CD4-positive, alpha-beta T cell treated with Interferon alpha-2 for 1 hour (primary cell): Measurements from ENCODE around the gene CSKMT.
"Not testable (repeated sequence)": the region's sequence is repeated elsewhere in the genome, so short reads cannot be mapped to it uniquely, and the experiment has no call there.

Experiments
- DNase-seq, 2 donors: peaks; one replicate each; pipeline ENCODE4 v3.0.0-alpha.2; 2020 to 2022

Gene CSKMT, protein sequence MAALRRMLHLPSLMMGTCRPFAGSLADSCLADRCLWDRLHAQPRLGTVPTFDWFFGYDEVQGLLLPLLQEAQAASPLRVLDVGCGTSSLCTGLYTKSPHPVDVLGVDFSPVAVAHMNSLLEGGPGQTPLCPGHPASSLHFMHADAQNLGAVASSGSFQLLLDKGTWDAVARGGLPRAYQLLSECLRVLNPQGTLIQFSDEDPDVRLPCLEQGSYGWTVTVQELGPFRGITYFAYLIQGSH

GRCh38 chr11:62665075-62665598 is at the start of gene CSKMT, which contains the start of gene C11orf98:
CSKMT (plus strand) TSS chr11:62665312; CDS start chr11:62665880, 568 bp downstream.
C11orf98 (minus strand) TSS chr11:62665210; CDS start chr11:62665169, 41 bp downstream.
- DNase-seq, result peak; percentile 93 to 97

DNA sequence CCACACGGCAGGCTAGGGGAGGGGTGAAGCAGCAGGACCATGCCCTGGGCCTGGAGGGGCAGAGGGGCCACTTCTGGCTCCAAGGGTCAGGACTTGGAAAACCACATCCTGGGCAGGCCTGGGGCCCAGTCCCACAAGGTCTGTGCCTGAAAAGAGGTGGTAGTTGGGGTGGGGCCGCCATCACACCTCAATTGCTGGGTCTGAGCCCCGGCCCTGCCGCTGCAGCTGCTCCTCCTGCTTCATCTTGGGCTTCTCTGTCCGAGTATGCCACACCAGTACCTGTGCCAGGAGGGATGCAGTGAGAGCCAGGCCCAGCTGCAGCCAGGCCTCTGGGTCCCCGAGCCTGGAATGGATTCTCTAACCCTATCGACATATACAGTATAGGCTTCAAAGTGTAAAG is 49.6 kb upstream of the CSKMT start:
- no peak for DNase-seq

DNA sequence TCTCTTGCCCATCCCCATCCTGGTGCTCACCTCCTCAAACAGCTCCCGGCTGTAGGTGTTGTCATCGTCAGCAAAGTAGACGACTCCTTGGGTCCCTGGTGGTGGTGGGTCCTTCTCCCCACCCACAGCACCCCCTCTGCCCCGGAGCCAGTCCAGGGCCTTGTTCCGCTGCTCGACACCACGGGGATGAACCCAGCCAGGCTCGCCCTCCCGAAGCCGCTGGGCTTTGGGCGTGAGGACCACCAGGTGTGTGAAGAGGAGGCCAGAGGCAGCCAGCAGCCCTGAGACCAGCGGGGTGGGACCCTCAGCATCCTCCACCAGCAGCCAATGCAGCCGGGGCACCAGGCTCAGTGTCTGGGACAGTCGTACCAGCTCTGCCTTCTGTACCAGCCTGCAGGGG is 48.2 kb upstream of the CSKMT start:
- not testable (repeated sequence) for DNase-seq

DNA sequence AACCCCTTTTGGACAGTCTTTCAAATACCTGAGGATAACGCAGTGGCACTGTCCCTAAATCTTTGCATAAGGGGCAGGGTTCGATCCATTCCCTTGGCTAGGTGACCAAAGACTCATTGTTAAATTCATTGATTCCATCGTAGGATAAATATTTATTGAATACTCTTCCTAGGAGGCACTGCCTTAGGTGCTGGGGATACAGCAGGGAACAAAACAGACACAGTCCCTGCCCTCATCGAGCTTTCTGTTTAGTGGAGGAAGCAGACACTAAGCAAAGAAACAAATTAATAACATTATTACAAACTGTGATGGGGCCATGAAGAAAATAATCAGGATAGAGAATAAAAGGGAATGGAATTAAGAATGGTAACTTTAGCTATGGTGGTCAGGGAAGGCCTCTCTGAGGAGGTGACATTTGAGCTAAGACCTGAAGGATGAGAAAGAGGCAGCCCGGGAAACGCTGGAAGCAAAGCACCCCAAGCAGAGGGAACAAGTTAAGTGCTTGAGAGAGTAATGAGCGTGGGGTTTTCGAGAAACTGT is 44.0 kb upstream of the CSKMT start:
- no peak for DNase-seq

GRCh38 chr11:62621567-62622470 is 43.3 kb upstream of the CSKMT start, which contains the start of gene B3GAT3:
B3GAT3 (minus strand) TSS chr11:62621986; CDS start chr11:62621947, 39 bp downstream.
- DNase-seq, result peak; percentile 98 to 99

DNA sequence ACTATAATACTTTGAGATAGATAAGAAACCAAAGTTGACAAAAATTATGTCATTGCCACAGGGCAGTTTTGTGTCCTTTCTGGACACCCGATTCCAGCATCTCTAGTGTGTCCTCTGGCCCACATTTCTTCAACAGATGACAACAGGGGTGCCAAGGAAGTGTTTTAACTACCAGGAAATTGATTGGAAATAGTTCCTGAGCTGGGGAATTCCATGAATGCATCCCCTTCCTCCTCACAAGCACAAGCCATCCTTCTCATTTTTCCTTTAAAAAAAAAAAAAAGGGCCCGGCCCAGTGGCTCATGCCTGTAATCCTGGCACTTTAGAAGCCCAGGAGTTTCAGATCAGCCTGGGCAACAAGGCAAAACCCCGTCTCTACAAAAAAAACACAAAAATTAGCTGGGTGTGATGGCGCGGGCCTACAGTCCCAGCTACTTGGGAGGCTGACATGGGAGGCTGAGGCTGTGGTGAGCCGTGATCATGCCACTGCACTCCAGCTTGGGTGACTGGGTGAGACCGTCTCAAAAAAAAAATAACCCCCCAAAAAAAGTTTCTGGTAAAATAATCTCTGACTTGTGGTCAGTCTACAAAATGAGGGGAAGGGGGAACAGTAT is 42.5 kb upstream of the CSKMT start:
- DNase-seq, result peak in 1 of 2 donors; percentile 22

DNA sequence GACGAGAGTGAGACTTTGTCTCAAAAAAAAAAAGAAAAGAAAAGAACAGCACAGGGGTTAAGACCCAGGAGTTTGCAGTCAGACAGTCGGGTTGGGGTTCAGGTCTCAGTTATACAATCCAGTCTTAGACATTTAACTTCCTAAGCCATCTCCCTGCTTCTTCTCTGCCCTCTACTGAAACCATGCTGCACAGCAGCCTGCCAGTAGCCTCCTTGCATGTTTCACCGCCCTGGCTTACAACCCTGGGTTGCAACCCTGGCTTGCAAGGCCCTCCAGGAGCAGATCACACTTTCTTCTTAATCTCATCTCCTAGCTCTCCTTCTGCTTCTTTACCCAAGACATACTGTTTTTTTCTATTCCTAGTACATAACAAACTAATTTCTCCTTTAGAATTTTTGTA is 37.4 kb upstream of the CSKMT start:
- DNase-seq, result peak in 1 of 2 donors; percentile 29

DNA sequence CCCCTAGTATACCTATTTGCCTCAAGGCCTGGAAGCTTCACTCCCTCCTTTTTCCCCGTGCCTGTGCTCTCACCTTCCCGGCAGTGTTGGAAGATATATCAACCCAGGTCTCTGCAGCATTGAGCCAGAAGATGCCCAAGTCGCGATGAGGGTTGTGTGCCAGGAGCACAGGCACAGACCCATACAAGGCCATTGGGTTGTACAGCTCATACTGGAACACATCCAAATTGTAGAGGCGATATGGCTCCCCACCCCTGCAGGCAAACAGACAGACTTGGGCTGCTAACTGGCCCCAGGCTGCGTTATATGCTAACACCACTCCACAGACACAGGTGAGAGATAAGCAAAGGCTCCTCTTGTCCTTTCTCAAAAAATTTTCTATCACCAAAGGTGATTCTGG is 32.6 kb upstream of the CSKMT start:
- no peak for DNase-seq

GRCh38 chr11:62644220-62644619 is 20.9 kb upstream of the CSKMT start:
- DNase-seq, result no peak

- DNase-seq, result no peak
Measured at GRCh38 chr11:62645671-62645945, 19.5 kb upstream of the CSKMT start.

- DNase-seq, result peak; percentile 98 to 99
Measured at GRCh38 chr11:62645946-62646824, 18.9 kb upstream of the CSKMT start, which contains the start of gene GANAB. GANAB (minus strand) TSS chr11:62646613; CDS start chr11:62646599, 14 bp downstream.

DNA sequence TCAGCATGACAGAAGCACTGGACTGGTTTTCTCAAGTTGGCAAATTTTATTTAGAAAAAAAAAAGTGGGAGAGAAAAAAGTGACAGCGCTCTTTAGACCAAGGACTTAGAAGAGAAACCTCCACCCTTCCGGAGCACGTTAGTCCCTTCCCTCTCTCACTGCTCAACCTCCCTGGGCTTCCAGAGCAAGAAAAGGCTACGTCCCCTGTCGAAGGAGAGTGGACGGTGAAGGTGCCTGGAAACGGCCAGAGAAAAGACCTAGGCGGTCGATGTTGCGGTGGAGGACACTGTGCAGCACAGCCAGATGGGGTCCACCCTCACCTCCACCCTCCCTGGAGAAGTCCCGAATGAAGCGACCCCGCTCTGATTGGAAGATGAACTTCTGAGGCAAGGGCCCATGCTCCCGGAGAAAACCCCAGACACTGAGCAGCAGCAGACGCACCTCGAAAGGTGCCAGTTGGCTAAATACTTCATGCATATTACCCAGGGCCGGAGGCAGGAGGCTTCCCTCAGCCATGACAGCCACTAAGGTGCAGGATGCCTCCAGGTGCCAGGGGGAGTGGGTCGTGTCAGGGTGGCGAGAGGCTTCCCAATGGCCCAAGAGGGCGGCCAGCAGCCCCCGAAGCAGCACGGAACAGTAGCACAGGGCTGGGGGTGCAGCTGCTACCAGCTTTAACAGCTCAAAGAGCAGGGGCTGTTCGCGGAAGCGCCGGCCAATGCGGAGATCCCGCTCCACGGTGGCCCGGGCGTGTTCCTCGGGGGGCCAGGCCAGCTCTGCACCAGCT is 18.1 kb upstream of the CSKMT start:
- DNase-seq, result no peak

- DNase-seq, result no peak
Measured at GRCh38 chr11:62647609-62648005, 17.5 kb upstream of the CSKMT start.

DNA sequence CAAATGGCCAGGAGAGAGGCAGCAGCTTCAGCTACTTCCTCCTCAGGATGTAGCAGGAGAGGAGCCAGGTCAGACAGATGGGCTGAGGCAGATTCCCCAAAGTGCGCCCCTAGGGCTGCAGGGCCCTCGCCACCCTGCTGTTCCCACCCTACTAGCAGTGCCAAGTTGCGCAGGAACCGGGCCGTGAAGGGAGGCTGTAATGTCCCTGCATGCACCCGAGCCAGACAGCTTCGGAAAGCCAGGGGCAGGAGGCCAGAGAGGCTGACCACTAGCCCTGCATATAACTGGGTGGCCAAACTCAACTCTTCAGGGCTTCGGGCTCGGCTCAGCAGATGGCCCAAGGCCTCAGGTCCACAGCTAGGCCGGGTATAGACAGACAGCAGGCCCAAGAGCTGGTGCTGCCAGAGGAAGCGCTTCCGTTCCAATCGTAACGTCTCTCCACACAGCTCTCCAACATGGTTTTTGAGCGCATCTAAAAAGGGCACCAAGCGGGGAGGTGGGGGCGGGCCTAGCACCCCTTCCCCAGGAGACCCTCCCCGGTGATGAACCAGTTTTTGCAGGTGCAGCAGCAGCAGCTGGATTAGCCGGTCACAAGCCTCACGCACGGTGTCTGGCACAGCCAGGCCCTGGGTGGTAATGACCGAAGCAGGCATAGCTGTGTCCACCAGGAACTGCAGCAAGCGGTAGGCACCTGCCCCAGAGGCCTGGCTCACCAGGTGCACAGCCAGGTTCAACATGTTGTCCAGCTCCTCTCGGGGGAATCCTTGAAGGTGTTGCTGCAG is 16.7 kb upstream of the CSKMT start:
- no peak for DNase-seq

DNA sequence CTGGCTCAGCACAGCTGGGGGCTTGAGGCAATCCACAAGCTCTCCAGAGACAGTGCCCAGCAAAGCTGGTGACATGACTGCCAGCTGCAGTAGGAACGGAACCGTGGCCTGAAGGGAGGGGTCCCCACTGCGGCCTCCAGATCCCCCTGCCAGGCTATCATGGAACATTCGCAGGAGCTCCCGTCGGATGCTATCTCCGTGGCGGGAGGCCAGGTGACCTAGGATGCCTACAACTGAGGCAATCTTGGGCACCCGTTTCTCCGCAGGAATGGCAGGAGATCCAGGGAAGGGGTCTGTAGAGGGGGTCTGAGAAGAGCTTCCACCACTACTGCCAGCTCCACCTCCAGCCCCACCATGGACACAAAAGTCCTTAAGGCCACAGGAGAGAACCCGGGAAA is 16.1 kb upstream of the CSKMT start:
- DNase-seq, result no peak

DNA sequence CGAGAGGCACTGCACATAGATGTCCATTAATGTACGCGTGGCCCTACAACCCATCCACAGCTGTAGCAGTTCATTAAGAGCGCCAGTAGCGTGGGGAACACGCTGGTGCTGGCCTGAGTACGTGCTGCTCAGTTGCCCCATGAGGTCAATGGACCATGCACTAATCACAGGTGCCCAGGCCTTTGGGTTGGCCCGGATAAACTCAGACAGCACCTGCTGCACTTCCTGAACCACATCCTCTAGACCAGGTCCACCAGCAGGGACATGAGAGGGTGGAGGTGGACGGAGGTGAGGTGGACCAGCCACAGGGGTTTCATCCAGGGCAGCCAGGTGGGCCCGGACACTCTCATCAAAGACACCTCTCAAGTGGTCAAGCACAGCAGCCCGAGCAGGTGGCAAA is 15.6 kb upstream of the CSKMT start:
- DNase-seq, result no peak

GRCh38 chr11:62650283-62650682 is 14.8 kb upstream of the CSKMT start:
- not testable (repeated sequence) for DNase-seq

- DNase-seq, result peak in 1 of 2 donors; percentile 74
Measured at GRCh38 chr11:62652161-62653006, 12.7 kb upstream of the CSKMT start.

DNA sequence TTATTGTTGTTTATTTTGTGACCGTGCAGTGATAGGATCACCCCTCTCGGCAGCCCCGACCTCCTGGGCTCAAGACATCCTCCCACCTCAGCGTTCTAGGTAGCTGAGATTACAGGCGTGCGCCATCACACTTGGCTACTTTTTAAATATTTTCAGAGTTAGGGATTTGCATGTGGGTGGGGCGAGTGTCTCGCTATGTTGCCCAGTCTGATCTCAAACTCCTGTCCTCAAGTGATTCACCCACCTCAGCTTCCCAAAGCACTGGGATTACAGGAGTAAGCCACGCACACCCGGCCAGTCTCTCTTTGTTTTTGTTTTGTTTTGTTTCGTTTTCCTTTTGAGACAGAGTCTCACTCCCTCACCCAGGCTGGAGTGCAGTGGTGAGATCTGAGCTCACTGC is 10.8 kb upstream of the CSKMT start:
- DNase-seq, result no peak
